SK-N-SH treated with all-trans-retinoic acid at 6 μM for 48 hours (cell line): ENCODE results near the gene FETUB.

Experiments used
- ATAC-seq: fragments of 200-7000 bp; cut with Tn5 transposase; 3 replicates; pipeline ENCODE4 v1.9.1; 2020; ENCODE audit warnings: mild to moderate bottlenecking, moderate library complexity
- ARNTL ChIP-seq: fragments of 450-650 bp; formaldehyde crosslinking; IDR thresholded peaks from 2 replicates; pipeline ENCODE4 v1.5.0; 2020; ENCODE audit warnings: low read depth, mild to moderate bottlenecking, moderate library complexity, borderline replicate concordance
- BACH2 ChIP-seq: fragments of 250-450 bp; sonication (Bioruptor Pico); IDR thresholded peaks from 2 replicates; pipeline ENCODE4 v1.9.0; 2021; ENCODE audit warnings: mild to moderate bottlenecking, borderline replicate concordance
- CSDC2 ChIP-seq: fragments of 250-450 bp; sonication (Bioruptor Pico); IDR thresholded peaks from 2 replicates; pipeline ENCODE4 v1.5.0; 2020; ENCODE audit warnings: mild to moderate bottlenecking, moderate library complexity
- ESRRG ChIP-seq: fragments of 250-450 bp; sonication (Bioruptor Pico); IDR thresholded peaks from 2 replicates; pipeline ENCODE4 v1.6.1; 2021; ENCODE audit warnings: mild to moderate bottlenecking
- GLIS3 ChIP-seq: fragments of 250-450 bp; sonication (Bioruptor Pico); IDR thresholded peaks from 2 replicates; pipeline ENCODE4 v1.5.0; 2020; ENCODE audit warnings: mild to moderate bottlenecking, moderate library complexity
- ISL1 ChIP-seq: fragments of 250-450 bp; sonication (Bioruptor Pico); IDR thresholded peaks from 2 replicates; pipeline ENCODE4 v2.1.2; 2022; ENCODE audit warnings: mild to moderate bottlenecking, moderate library complexity
- PPARA ChIP-seq: fragments of 250-450 bp; sonication (Bioruptor Pico); IDR thresholded peaks from 2 replicates; pipeline ENCODE4 v1.5.0; 2020; ENCODE audit warnings: mild to moderate bottlenecking, borderline replicate concordance
- RARB ChIP-seq: fragments of 250-450 bp; sonication (Bioruptor Pico); IDR thresholded peaks from 2 replicates; pipeline ENCODE4 v1.8.0; 2021; ENCODE audit warnings: mild to moderate bottlenecking, moderate library complexity
- SNAI2 ChIP-seq: fragments of 250-450 bp; sonication (Bioruptor Pico); IDR thresholded peaks from 2 replicates; pipeline ENCODE4 v1.5.0; 2020; ENCODE audit warnings: mild to moderate bottlenecking, moderate library complexity
- TCF4 ChIP-seq: fragments of 250-450 bp; sonication (Bioruptor Pico); IDR thresholded peaks from 2 replicates; pipeline ENCODE4 v1.8.0; 2021; ENCODE audit warnings: mild to moderate bottlenecking, moderate library complexity, borderline replicate concordance
- TOX ChIP-seq: fragments of 250-450 bp; sonication (Bioruptor Pico); IDR thresholded peaks from 2 replicates; pipeline ENCODE4 v1.8.0; 2021; ENCODE audit warnings: mild to moderate bottlenecking, moderate library complexity, borderline replicate concordance
- ZC3H10 ChIP-seq: fragments of 250-450 bp; sonication (Bioruptor Pico); IDR thresholded peaks from 2 replicates; pipeline ENCODE4 v1.5.1; 2021; ENCODE audit warnings: mild to moderate bottlenecking, moderate library complexity
- ZFP3 ChIP-seq: fragments of 250-450 bp; sonication (Bioruptor Pico); IDR thresholded peaks from 2 replicates; pipeline ENCODE4 v1.5.0; 2020; ENCODE audit warnings: mild to moderate bottlenecking, moderate library complexity
- ZFP30 ChIP-seq: fragments of 450-650 bp; formaldehyde crosslinking; IDR thresholded peaks from 2 replicates; pipeline ENCODE4 v1.5.0; 2022; ENCODE audit warnings: mild to moderate bottlenecking, moderate library complexity
- ZNF565 ChIP-seq: fragments of 450-650 bp; formaldehyde crosslinking; conservative IDR thresholded peaks from 2 replicates; pipeline ENCODE4 v1.5.0; 2020; ENCODE audit warnings: low read depth, mild to moderate bottlenecking, moderate library complexity
- ZNF70 ChIP-seq: fragments of 450-650 bp; formaldehyde crosslinking; IDR thresholded peaks from 2 replicates; pipeline ENCODE4 v1.5.0; 2020; ENCODE audit warnings: mild to moderate bottlenecking, moderate library complexity
- ZNF8 ChIP-seq: fragments of 450-650 bp; formaldehyde crosslinking; IDR thresholded peaks from 2 replicates; pipeline ENCODE4 v1.5.0; 2020; ENCODE audit warnings: mild to moderate bottlenecking, moderate library complexity
- TF ChIP-seq, protein P1 (sequence below): fragments of 250-450 bp; sonication (Bioruptor Pico); IDR thresholded peaks from 2 replicates; pipeline ENCODE4 v1.5.0; 2020; ENCODE audit warnings: mild to moderate bottlenecking, moderate library complexity
- TF ChIP-seq, protein P2 (sequence below): fragments of 250-450 bp; sonication (Bioruptor Pico); IDR thresholded peaks from 2 replicates; pipeline ENCODE4 v1.5.1; 2021; ENCODE audit warnings: mild to moderate bottlenecking, moderate library complexity
- TF ChIP-seq, protein P3 (sequence below): fragments of 250-450 bp; sonication (Bioruptor Pico); IDR thresholded peaks from 2 replicates; pipeline ENCODE4 v1.5.1; 2020; ENCODE audit warnings: low read depth, mild to moderate bottlenecking, moderate library complexity
- TF ChIP-seq, protein P4 (sequence below): fragments of 250-450 bp; sonication (Bioruptor Pico); IDR thresholded peaks from 2 replicates; pipeline ENCODE4 v1.8.0; 2021; ENCODE audit warnings: low read depth, mild to moderate bottlenecking, moderate library complexity, borderline replicate concordance

Gene FETUB

DNA sequence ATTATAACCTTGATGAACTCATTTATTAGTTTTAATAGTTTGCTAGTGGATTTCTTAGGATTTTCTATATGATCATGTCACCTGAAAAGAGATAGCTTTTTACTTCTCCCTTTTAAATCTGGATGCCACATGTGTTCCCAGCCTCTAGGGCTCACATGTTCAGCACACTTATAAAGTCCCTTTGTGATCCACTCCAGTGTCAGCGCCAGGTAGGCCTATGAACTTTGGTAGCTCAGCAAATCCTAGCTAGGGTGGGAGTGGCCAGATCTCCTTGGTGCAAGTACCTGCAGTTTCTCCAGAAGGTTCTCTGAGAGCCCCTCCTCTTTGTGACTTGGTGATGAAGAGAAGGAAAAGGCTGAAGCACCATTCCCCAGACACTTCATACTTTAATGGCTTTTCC is 8.7 kb downstream of the FETUB start:
- TF ChIP-seq, protein P1, sequence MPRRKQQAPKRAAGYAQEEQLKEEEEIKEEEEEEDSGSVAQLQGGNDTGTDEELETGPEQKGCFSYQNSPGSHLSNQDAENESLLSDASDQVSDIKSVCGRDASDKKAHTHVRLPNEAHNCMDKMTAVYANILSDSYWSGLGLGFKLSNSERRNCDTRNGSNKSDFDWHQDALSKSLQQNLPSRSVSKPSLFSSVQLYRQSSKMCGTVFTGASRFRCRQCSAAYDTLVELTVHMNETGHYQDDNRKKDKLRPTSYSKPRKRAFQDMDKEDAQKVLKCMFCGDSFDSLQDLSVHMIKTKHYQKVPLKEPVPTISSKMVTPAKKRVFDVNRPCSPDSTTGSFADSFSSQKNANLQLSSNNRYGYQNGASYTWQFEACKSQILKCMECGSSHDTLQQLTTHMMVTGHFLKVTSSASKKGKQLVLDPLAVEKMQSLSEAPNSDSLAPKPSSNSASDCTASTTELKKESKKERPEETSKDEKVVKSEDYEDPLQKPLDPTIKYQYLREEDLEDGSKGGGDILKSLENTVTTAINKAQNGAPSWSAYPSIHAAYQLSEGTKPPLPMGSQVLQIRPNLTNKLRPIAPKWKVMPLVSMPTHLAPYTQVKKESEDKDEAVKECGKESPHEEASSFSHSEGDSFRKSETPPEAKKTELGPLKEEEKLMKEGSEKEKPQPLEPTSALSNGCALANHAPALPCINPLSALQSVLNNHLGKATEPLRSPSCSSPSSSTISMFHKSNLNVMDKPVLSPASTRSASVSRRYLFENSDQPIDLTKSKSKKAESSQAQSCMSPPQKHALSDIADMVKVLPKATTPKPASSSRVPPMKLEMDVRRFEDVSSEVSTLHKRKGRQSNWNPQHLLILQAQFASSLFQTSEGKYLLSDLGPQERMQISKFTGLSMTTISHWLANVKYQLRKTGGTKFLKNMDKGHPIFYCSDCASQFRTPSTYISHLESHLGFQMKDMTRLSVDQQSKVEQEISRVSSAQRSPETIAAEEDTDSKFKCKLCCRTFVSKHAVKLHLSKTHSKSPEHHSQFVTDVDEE, result no peak
- no peak for TF ChIP-seq PPARA (CRISPR knock-in tag)
- TF ChIP-seq ZNF565 (CRISPR knock-in tag), result no peak
- TF ChIP-seq, protein P2, sequence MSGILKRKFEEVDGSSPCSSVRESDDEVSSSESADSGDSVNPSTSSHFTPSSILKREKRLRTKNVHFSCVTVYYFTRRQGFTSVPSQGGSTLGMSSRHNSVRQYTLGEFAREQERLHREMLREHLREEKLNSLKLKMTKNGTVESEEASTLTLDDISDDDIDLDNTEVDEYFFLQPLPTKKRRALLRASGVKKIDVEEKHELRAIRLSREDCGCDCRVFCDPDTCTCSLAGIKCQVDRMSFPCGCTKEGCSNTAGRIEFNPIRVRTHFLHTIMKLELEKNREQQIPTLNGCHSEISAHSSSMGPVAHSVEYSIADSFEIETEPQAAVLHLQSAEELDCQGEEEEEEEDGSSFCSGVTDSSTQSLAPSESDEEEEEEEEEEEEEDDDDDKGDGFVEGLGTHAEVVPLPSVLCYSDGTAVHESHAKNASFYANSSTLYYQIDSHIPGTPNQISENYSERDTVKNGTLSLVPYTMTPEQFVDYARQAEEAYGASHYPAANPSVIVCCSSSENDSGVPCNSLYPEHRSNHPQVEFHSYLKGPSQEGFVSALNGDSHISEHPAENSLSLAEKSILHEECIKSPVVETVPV, result no peak
- no peak for TF ChIP-seq ZC3H10 (CRISPR knock-in tag)
- TF ChIP-seq ZNF70 (CRISPR knock-in tag), result no peak
- TF ChIP-seq SNAI2, result no peak
- TF ChIP-seq BACH2 (CRISPR knock-in tag), result no peak
- TF ChIP-seq ZNF8 (CRISPR knock-in tag), result no peak
- no peak for TF ChIP-seq ARNTL (CRISPR knock-in tag)
- no peak for TF ChIP-seq ISL1 (CRISPR knock-in tag)
- no peak for TF ChIP-seq RARB (CRISPR knock-in tag)
- TF ChIP-seq, protein P3, sequence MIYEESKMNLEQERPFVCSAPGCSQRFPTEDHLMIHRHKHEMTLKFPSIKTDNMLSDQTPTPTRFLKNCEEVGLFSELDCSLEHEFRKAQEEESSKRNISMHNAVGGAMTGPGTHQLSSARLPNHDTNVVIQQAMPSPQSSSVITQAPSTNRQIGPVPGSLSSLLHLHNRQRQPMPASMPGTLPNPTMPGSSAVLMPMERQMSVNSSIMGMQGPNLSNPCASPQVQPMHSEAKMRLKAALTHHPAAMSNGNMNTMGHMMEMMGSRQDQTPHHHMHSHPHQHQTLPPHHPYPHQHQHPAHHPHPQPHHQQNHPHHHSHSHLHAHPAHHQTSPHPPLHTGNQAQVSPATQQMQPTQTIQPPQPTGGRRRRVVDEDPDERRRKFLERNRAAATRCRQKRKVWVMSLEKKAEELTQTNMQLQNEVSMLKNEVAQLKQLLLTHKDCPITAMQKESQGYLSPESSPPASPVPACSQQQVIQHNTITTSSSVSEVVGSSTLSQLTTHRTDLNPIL (CRISPR knock-in tag), result no peak
- TF ChIP-seq TCF4, result no peak
- no peak for TF ChIP-seq GLIS3 (CRISPR knock-in tag)
- TF ChIP-seq, protein P4, sequence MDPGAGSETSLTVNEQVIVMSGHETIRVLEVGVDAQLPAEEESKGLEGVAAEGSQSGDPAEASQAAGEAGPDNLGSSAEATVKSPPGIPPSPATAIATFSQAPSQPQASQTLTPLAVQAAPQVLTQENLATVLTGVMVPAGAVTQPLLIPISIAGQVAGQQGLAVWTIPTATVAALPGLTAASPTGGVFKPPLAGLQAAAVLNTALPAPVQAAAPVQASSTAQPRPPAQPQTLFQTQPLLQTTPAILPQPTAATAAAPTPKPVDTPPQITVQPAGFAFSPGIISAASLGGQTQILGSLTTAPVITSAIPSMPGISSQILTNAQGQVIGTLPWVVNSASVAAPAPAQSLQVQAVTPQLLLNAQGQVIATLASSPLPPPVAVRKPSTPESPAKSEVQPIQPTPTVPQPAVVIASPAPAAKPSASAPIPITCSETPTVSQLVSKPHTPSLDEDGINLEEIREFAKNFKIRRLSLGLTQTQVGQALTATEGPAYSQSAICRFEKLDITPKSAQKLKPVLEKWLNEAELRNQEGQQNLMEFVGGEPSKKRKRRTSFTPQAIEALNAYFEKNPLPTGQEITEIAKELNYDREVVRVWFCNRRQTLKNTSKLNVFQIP (CRISPR knock-in tag), result no peak
- TF ChIP-seq ESRRG, result no peak
- TF ChIP-seq TOX, result no peak

DNA sequence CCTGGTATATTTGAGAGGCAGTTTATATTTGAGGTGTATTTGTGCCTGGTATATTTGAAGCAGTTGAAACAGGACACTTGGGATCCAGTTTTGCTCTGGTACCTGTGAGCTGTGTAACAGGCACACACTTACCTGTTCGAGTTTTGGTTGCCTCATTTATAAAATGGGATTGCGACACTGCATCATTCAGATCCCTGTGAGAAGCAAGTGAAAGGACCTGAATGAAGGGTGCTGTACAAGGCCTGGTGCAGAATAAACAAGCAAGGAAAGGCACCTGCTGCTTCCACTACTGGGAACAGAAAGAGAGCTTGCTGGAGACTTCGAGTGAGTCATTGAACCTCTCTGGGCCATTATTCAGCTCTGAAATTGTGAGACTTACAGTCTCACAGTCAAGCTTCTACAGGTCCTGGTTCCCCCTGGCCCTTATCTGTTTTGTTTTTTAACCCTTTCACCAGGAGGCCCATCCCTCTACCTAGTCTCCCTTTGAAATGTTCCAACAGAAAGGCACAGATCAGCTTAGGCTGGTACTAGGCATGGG is 11.5 kb downstream of the FETUB start:
- no peak for ATAC-seq
- TF ChIP-seq ESRRG (no peak), ZC3H10 (CRISPR knock-in tag) (no peak), ZFP3 (CRISPR knock-in tag) (no peak), PPARA (CRISPR knock-in tag) (no peak), GLIS3 (CRISPR knock-in tag) (no peak), CSDC2 (CRISPR knock-in tag) (no peak)

More for the DNA sequence above, 8.7 kb downstream of the FETUB start:
- ATAC-seq, result no peak

DNA sequence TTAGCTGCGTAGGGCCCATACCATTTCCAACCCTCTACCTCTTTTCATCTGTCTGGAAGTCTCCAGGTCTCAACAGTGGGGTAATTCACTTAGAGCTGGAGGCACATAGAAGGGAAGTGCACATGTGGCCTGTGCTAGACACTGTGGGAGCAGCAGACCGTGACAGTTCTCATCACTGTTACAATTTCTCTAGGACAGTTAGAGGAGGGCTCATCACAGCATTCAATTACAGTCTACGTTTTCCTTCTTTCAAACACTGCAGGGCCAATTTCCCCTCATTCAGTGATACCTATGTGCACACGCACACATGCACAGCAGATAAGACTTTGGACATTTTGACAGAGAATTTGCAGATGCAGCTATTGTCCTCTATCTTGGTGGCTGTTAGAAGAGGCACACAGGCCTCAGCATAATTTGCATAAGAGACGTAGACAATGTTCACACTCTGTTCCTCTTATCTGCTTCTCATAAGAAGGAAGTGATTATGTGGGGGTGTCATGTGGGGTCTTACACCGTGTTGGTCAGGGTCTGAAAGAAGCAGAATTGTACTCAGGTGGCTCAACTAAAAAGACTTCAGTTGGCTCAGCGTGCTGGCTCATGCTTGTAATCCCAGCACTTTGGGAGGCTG is 13.0 kb downstream of the FETUB start:
- no peak; the same call in 2 of the 3 replicates for ATAC-seq
- TF ChIP-seq GLIS3 (CRISPR knock-in tag) (no peak), ISL1 (CRISPR knock-in tag) (no peak), ZFP30 (no peak), ZC3H10 (CRISPR knock-in tag) (no peak), ZNF8 (CRISPR knock-in tag) (no peak), TCF4 (no peak), TOX (no peak)
- TF ChIP-seq, protein P4 (CRISPR knock-in tag), result no peak
- TF ChIP-seq, protein P1, result no peak
